Panc1 (cell line): ENCODE measurements around the gene PPFIA1. TPM values are rescaled to one million over a fixed set of nuclear protein-coding genes. Genes with fewer than 3 reads are reported as not detected.

Experiments
- ATAC-seq: fragments of 200-7000 bp; cut with Tn5 transposase; 2 replicates; pipeline ENCODE4 v1.9.1; 2020; ENCODE audit warnings: mild to moderate bottlenecking, moderate library complexity
- BruUV-seq: library from RNA; stranded (reverse); fragments of 400-500 nt; replicated peaks from 2 replicates; lab custom pipeline; 2021; lab: Mats Ljungman, UMichigan
- CTCF ChIA-PET: fragments of 300-600 bp; sonication (Branson Sonifier 250); formaldehyde crosslinking; loops from one replicate; lab custom pipeline; 2022; ENCODE audit warnings: antibody characterized with exemption; lab: Charles Lee
- POLR2A ChIA-PET: fragments of 300-600 bp; sonication (Branson Sonifier 250); formaldehyde crosslinking; loops from one replicate; lab custom pipeline; 2022; ENCODE audit warnings: antibody characterized with exemption; lab: Charles Lee
- DNase-seq: peaks from one replicate; pipeline ENCODE4 v3.0.0-alpha.2; 2010; ENCODE audit warnings: low read depth, low spot score
- H3K27ac ChIP-seq: 2 replicates; pipeline ENCODE4 v1.5.1; 2011; ENCODE audit warnings: mild to moderate bottlenecking, low read length, inconsistent platforms
- H3K27me3 ChIP-seq: fragments of 200-500 bp; sonication (Bioruptor generic); 2 replicates; pipeline ENCODE4 v1.6.0; 2014; ENCODE audit warnings: low read length, inconsistent platforms; ENCODE audit not compliant: control insufficient read depth, insufficient read depth
- H3K36me3 ChIP-seq: fragments of 200-500 bp; sonication (Bioruptor generic); 2 replicates; pipeline ENCODE4 v1.5.1; 2014; ENCODE audit warnings: inconsistent platforms, mild to moderate bottlenecking, low read length, moderate library complexity; ENCODE audit not compliant: control insufficient read depth, insufficient read depth
- H3K4me1 ChIP-seq: 2 replicates; pipeline ENCODE4 v1.5.1; 2011; ENCODE audit warnings: inconsistent platforms, mild to moderate bottlenecking, low read length, moderate library complexity; ENCODE audit not compliant: control insufficient read depth, insufficient read depth
- H3K4me3 ChIP-seq, 2 experiments: 2 replicates each; pipeline ENCODE4 v1.5.1; 2011 to 2012; ENCODE audit warnings: low read depth in 2 of 2, low read length in 2 of 2, mild to moderate bottlenecking in 2 of 2, inconsistent platforms in 1 of 2, moderate library complexity in 1 of 2
- H3K9me3 ChIP-seq: fragments of 200-500 bp; sonication (Bioruptor generic); 2 replicates; pipeline ENCODE4 v1.5.1; 2014; ENCODE audit warnings: low read depth, mild to moderate bottlenecking, inconsistent platforms, low read length, moderate library complexity; ENCODE audit not compliant: control insufficient read depth, insufficient read depth
- CTCF ChIP-seq: fragments of 450-650 bp; IDR thresholded peaks from 2 replicates; pipeline ENCODE4 v1.5.1; 2017; ENCODE audit warnings: mild to moderate bottlenecking
- POLR2AphosphoS5 ChIP-seq: IDR thresholded peaks from 2 replicates; pipeline ENCODE4 v1.6.1; 2012; ENCODE audit warnings: mild to moderate bottlenecking, low read depth, low read length, moderate library complexity
- REST ChIP-seq, 2 experiments: IDR thresholded peaks; 2 replicates each; pipeline ENCODE4 v1.6.1; 2011 to 2012; ENCODE audit warnings: low read depth in 2 of 2, control low read depth in 1 of 2, low read length in 1 of 2, mild to moderate bottlenecking in 1 of 2, moderate library complexity in 1 of 2; ENCODE audit not compliant: insufficient read depth in 1 of 2
- SIN3A ChIP-seq: IDR thresholded peaks from 2 replicates; pipeline ENCODE4 v1.6.1; 2012; ENCODE audit warnings: low read depth, mild to moderate bottlenecking, low read length, moderate library complexity, borderline replicate concordance; ENCODE audit not compliant: insufficient read depth
- TCF7L2 ChIP-seq: IDR thresholded peaks from 2 replicates; pipeline ENCODE4 v1.6.1; 2011; ENCODE audit warnings: mild to moderate bottlenecking, low read depth, low read length, inconsistent platforms
- in situ Hi-C: cut with HindIII; loops from 2 replicates; pipeline ENCODE4 v1.10.0; 2016; ENCODE audit warnings: low sequenced_read_pairs, low pct_unique_long_range_greater_than_20kb
- intact Hi-C: fragments of 100-400 bp; cut with micrococcal nuclease; formaldehyde crosslinking; loops from one replicate; pipeline ENCODE4 v1.10.0; 2022; ENCODE audit not compliant: unreplicated experiment
- total RNA-seq: library from RNA; stranded (reverse); gene quantifications from one replicate; pipeline ENCODE4 v1.2.1, GENCODE V29; 2021; ENCODE audit not compliant: unreplicated experiment

The PPFIA1 gene
- total RNA-seq, 1 experiment from 2014 or later: 101 TPM

GRCh38 chr11:70271649-70271953 lies 1.1 kb downstream of the PPFIA1 start:
- peaks cover 24% of the 10 kb centered on the region for H3K36me3 ChIP-seq
- H3K4me3 ChIP-seq: peak overlapping the region; percentile 88 to 89
- H3K4me1 ChIP-seq: peaks cover 14% of the 10 kb centered on the region
- DNase-seq (no peak), ATAC-seq (no peak)
- intact Hi-C loops (no loop called here), in situ Hi-C loops (no loop called here)
- peak overlapping the region; percentile 81 for H3K27ac ChIP-seq
- ChIA-PET POLR2A (interaction anchor here (0.7 kb wide), 1 partner anchor 59 kb away, joined by 7 read pairs; no protein-coding TSS in a partner anchor), CTCF (no interaction called here)
- TF ChIP-seq TCF7L2 (no peak), SIN3A (no peak), REST (IDR thresholded peaks at IDR 0.05; ENCODE audit: insufficient read depth in 1 of 2, low read depth in 2 of 2, low read length in 1 of 2) (no peak)
- H3K27me3 ChIP-seq: no peaks in the 10 kb centered on the region
- no peaks in the 10 kb centered on the region for H3K9me3 ChIP-seq
- no TSS peak for BruUV-seq

GRCh38 chr11:70272009-70272408 lies 1.5 kb downstream of the PPFIA1 start:
- no TSS peak for BruUV-seq
- peaks cover 24% of the 10 kb centered on the region for H3K36me3 ChIP-seq
- peak overlapping the region; percentile 88 to 89 for H3K4me3 ChIP-seq
- peaks cover 14% of the 10 kb centered on the region for H3K4me1 ChIP-seq
- DNase-seq (no peak), ATAC-seq (no peak)
- TF ChIP-seq CTCF (no peak), POLR2AphosphoS5 (no peak), REST (IDR thresholded peaks at IDR 0.05; ENCODE audit: insufficient read depth in 1 of 2, low read depth in 2 of 2, low read length in 1 of 2) (no peak), SIN3A (no peak), TCF7L2 (no peak)
- intact Hi-C loops (no loop called here), in situ Hi-C loops (no loop called here)
- ChIA-PET CTCF (no interaction called here), POLR2A (interaction anchor here (0.7 kb wide), 1 partner anchor 60 kb away, joined by 7 read pairs; no protein-coding TSS in a partner anchor)
- no peaks in the 10 kb centered on the region for H3K27me3 ChIP-seq
- no peaks in the 10 kb centered on the region for H3K9me3 ChIP-seq
- H3K27ac ChIP-seq: peak overlapping the region; percentile 62
